NT2/D1 (cell line): ENCODE results near the gene PPP2R3B.

Source experiments
- DNase-seq: peaks from one replicate; pipeline ENCODE4 v3.0.0-alpha.2; 2011; ENCODE audit warnings: low read depth, low spot score
- H3K27me3 ChIP-seq: 2 replicates; pipeline ENCODE4 v1.6.0; 2011; ENCODE audit warnings: mild to moderate bottlenecking; ENCODE audit not compliant: insufficient read length, insufficient read depth
- H3K36me3 ChIP-seq: 2 replicates; pipeline ENCODE4 v1.6.1; 2011; ENCODE audit warnings: mild to moderate bottlenecking, low read length, mixed read lengths; ENCODE audit not compliant: insufficient read depth, insufficient read length
- H3K4me1 ChIP-seq: 2 replicates; pipeline ENCODE4 v1.5.1; 2011; ENCODE audit not compliant: insufficient read depth, insufficient read length
- H3K4me3 ChIP-seq: 2 replicates; pipeline ENCODE4 v1.5.1; 2011; ENCODE audit warnings: low read depth; ENCODE audit not compliant: insufficient read length
- H3K9ac ChIP-seq: 2 replicates; pipeline ENCODE4 v1.6.0; 2011; ENCODE audit warnings: low read depth; ENCODE audit not compliant: insufficient read length
- H3K9me3 ChIP-seq: 2 replicates; pipeline ENCODE4 v1.5.1; 2011; ENCODE audit warnings: mild to moderate bottlenecking, low read length; ENCODE audit not compliant: insufficient read depth
- SUZ12 ChIP-seq: IDR thresholded peaks from 2 replicates; pipeline ENCODE4 v1.6.1; 2011; ENCODE audit not compliant: insufficient read length, insufficient read depth; ENCODE audit errors: extremely low read depth
- YY1 ChIP-seq: IDR thresholded peaks from 2 replicates; pipeline ENCODE4 v1.6.1; 2011; ENCODE audit not compliant: insufficient read length, insufficient read depth
- ZNF274 ChIP-seq: IDR thresholded peaks from 2 replicates; pipeline ENCODE4 v1.6.1; 2011; ENCODE audit warnings: mild to moderate bottlenecking, low read depth, low read length

Gene PPP2R3B

GRCh38 chrX:318739-319578 is 67.7 kb downstream of the PPP2R3B start, which contains the start of gene GTPBP6:
Gene GTPBP6 (minus strand): TSS chrX:318796. CDS start chrX:318787, 9 bp downstream.
- peak; percentile 99 for DNase-seq
- peaks cover 25% of the 10 kb centered on the region for H3K36me3 ChIP-seq
- H3K27me3 ChIP-seq: no peaks in the 10 kb centered on the region
- TF ChIP-seq YY1 (no peak), ZNF274 (no peak), SUZ12 (no peak)
- peak within 1 kb of the TSS; percentile 95 for H3K4me3 ChIP-seq
- peak within 1 kb of the TSS; percentile 97 for H3K9ac ChIP-seq
- no peaks in the 10 kb centered on the region for H3K9me3 ChIP-seq
- peaks cover 11% of the 10 kb centered on the region for H3K4me1 ChIP-seq

GRCh38 chrX:318068-318738 is 68.5 kb downstream of the PPP2R3B start:
- peak overlapping the region; percentile 95 for H3K4me3 ChIP-seq
- DNase-seq: peak; percentile 99
- peaks cover 9% of the 10 kb centered on the region for H3K4me1 ChIP-seq
- H3K9ac ChIP-seq: peak overlapping the region; percentile 90
- H3K9me3 ChIP-seq: no peaks in the 10 kb centered on the region
- TF ChIP-seq ZNF274 (no peak), SUZ12 (no peak), YY1 (no peak)
- H3K27me3 ChIP-seq: no peaks in the 10 kb centered on the region
- H3K36me3 ChIP-seq: peaks cover 33% of the 10 kb centered on the region

- TF ChIP-seq YY1 (no peak), SUZ12 (no peak), ZNF274 (no peak)
- Histone ChIP-seq H3K4me1 (peaks cover 6% of the 10 kb centered on the region), H3K9ac (no peak overlapping the region), H3K36me3 (peaks cover 39% of the 10 kb centered on the region), H3K4me3 (peak overlapping the region; percentile 15), H3K27me3 (no peaks in the 10 kb centered on the region), H3K9me3 (no peaks in the 10 kb centered on the region)
- DNase-seq: no peak
Observed at GRCh38 chrX:317424-318067, 69.2 kb downstream of the PPP2R3B start.

GRCh38 chrX:316351-317325 is 70.1 kb downstream of the PPP2R3B start:
- Histone ChIP-seq H3K9me3 (no peaks in the 10 kb centered on the region), H3K4me3 (peak overlapping the region; percentile 15), H3K9ac (no peak overlapping the region), H3K4me1 (peaks cover 6% of the 10 kb centered on the region), H3K36me3 (peaks cover 48% of the 10 kb centered on the region), H3K27me3 (no peaks in the 10 kb centered on the region)
- no peak for TF ChIP-seq ZNF274
- DNase-seq: no peak

GRCh38 chrX:314781-315595 is 71.7 kb downstream of the PPP2R3B start:
- H3K27me3 ChIP-seq: no peaks in the 10 kb centered on the region
- TF ChIP-seq ZNF274 (no peak), YY1 (no peak), SUZ12 (no peak)
- no peak overlapping the region for H3K4me3 ChIP-seq
- no peak overlapping the region for H3K9ac ChIP-seq
- no peaks in the 10 kb centered on the region for H3K9me3 ChIP-seq
- no peak for DNase-seq
- peaks cover 6% of the 10 kb centered on the region for H3K4me1 ChIP-seq
- peaks cover 60% of the 10 kb centered on the region for H3K36me3 ChIP-seq

GRCh38 chrX:314049-314448 is 72.7 kb downstream of the PPP2R3B start:
- Histone ChIP-seq H3K9me3 (no peaks in the 10 kb centered on the region), H3K36me3 (peaks cover 65% of the 10 kb centered on the region), H3K27me3 (no peaks in the 10 kb centered on the region), H3K4me3 (no peak overlapping the region), H3K9ac (no peak overlapping the region), H3K4me1 (peaks cover 6% of the 10 kb centered on the region)
- DNase-seq: no peak
- TF ChIP-seq SUZ12 (no peak), YY1 (no peak), ZNF274 (no peak)
